ENCODE results near the gene GNAI2.

Gene GNAI2

DNA sequence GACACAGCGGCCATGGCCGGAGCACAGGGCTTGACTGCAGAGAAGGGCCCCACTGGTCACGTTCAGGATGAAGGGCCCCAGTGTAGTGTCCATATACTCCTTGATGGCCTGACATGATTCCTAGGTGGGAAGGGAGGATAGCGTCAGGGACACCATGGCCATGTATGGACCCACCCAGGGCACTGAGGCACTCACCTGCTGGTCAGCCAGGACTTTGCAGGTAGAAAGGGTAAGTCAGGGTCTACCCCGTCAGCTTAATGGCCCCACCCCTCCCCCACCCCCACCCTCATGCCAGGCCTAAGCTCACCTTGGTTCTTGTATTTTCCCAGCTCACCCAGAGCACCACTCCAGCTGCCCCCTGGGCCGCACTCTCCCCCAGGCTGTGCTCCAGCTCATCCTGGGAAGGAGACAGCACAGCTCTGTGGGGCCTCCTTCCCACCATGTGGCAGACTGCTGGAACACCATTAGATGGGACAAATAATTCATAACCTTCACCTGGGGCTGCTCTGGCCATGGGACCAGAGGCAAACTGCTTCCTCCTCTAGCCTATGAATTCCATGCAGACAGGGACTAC lies 64.8 kb downstream of the GNAI2 start:
- no peak for DNase-seq

DNA sequence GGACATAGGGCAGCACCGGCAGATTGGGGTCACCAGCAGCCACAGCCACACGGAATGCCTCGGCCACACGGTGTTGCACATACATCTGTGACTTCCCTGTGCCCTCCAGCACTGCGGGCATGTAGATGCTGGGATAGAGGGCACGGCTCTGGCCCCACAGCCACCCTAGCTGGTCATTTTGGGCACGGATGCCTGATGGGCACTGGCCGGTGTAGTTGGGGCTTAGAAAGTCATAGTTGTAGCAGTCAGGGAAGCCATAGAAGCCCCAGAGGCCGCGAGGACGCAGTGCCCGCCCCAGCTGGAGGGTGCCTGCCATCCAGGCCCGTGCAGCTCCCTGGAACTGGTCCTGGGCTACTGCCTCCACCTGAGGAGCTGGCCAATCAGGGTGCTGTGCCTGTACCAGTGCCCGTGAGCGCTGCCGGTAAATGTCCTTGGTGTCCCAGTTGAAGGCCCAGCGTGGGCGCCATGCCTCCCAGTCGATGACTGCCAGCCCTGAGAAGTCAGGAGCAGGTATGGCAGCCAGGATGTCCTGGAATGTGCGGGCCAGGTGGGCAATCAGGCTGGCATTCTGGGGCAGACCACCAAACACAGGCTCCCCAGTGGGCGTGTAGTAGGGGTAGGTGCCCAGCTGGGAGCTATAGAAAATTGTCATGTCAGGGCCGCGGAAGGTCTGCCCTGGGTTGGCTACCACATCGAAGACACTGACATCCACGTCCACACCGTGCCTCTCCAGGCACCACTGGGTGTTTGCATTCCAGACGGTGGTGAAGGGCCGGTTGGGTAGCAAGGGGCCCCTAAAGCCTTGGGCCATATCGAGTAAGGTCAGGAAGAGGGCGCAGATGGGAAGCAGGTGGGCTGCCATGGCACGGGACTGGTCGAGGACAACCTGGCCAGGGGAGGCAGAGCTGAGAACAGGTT lies 66.3 kb downstream of the GNAI2 start:
- no peak for DNase-seq

DNA sequence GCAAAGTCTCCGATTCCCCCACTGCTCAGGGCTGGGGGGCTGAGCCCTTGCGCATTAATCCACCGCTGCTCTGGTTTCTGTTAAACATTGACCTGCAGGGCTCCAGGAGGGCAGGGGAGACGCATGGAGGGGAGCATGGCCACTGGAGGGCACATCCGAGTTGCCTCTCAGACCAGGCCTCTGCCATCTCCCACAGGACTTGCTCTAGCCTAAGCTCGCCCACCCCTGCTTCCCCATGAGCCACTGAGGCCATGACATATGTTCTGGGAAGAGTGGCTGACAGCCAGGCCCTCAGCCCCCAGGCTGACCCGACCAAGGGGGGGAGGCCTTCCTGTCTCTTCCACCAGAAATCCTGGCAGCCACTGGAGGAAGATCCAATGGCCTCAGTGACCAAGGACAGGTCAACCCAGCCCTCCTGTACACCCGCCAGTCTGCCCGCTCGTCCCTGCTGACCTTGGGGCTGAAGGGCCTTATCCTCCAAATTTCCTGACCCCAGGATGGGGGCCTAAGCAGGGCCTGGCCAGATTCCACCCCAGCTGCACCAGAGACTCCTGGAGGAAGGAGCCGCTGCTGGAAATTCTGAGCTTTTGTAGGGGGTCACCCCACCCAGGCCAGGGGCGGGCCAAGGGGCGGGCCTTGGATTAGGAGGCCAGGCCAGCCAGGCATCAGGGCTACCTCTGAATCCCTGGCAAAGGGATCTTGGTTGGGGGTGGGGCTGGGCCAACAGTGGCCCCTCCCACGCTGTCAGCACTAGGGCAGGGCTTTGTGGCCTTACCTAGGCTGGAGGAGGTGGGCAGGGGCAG lies 67.2 kb downstream of the GNAI2 start, which contains the start of gene HYAL1:
HYAL1 (minus strand) TSS at position 562 of the 803 bp plus-strand sequence. CDS start 618 bp downstream, outside the sequence.
- DNase-seq = no peak

DNA sequence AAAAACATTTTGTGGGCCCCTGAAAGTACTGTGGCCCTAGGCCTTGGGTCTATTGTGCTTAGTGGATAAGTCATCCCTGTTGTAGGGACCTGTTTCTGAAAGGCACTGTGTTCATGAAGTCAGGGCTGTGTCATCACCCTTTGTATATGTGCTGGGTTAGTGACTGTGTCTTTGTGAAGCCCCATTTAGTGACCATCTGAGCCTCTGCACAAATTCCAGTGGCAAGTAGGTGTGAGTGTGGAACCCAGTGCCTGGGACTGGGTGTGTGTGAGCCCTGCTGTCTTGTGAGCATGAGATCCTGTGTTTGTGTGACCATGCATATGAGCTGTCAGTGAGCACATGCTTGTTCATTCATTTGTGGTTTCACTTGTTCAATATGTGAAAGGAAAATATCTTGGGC lies 68.6 kb downstream of the GNAI2 start:
- DNase-seq = no peak
